MM.1S (cell line): ENCODE measurements around the gene MXRA7.

Experiments used
- EZH2 ChIP-seq: fragments of 300-600 bp; sonication (generic); optimal IDR thresholded peaks from 2 replicates; pipeline ENCODE3; 2017; ENCODE audit warnings: low read depth, mild to moderate bottlenecking, antibody characterized with exemption, low read length, mixed read lengths
- TF ChIP-seq, protein P1 (sequence below): fragments of 300-600 bp; sonication (generic); IDR thresholded peaks from 2 replicates; pipeline ENCODE4 v1.5.1; 2016; ENCODE audit warnings: antibody characterized with exemption, low read length, mixed read lengths

DNA sequence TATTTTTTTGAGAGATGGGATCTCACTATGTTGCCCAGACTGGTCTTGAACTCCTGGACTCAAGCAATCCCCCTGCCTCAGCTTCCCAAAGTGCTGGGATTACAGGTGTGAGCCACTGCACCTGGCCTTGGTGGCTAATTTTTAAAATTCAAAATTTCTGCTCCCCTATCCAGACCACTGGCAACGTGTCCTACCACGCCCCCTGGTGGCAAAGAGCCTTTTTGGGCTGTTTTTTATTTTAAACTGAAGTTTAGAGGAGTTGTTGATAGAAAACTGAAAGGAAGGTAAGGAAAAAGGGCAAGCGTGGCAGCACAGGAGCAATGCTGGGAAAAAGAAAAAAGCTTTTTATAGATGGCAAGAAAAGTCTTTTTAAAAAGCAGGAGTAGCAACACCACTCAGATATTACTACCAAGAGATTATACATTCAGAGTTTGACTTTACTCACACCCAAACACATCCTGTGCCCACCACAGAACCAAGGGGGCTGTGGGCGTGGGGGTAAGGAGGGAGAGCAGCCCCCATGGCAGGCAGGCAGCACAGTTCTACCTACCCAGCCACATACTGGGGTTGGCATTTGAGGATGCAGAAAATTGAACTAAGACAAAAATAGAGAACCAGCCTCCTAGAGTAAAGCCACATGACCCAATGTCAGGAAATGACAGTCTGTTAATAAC is 4.2 kb upstream of the MXRA7 start:
- TF ChIP-seq, protein P1, sequence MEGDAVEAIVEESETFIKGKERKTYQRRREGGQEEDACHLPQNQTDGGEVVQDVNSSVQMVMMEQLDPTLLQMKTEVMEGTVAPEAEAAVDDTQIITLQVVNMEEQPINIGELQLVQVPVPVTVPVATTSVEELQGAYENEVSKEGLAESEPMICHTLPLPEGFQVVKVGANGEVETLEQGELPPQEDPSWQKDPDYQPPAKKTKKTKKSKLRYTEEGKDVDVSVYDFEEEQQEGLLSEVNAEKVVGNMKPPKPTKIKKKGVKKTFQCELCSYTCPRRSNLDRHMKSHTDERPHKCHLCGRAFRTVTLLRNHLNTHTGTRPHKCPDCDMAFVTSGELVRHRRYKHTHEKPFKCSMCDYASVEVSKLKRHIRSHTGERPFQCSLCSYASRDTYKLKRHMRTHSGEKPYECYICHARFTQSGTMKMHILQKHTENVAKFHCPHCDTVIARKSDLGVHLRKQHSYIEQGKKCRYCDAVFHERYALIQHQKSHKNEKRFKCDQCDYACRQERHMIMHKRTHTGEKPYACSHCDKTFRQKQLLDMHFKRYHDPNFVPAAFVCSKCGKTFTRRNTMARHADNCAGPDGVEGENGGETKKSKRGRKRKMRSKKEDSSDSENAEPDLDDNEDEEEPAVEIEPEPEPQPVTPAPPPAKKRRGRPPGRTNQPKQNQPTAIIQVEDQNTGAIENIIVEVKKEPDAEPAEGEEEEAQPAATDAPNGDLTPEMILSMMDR, result peak; percentile 74
- no peak for TF ChIP-seq EZH2
